HFF-Myc (cell line): ENCODE data around the gene BBOX1.

Experiments
- DNase-seq: peaks from one replicate; pipeline ENCODE4 v3.0.0-alpha.2; 2011; ENCODE audit warnings: low read depth; ENCODE audit errors: extremely low read depth
- H3K4me3 ChIP-seq: replicated peaks from 2 replicates; pipeline ENCODE4 v1.5.1; 2011; ENCODE audit warnings: low read depth, mild to moderate bottlenecking, control low read depth, low read length
- TF ChIP-seq, protein P1 (sequence below): IDR thresholded peaks from 2 replicates; pipeline ENCODE4 v1.5.1; 2012; ENCODE audit warnings: mild to moderate bottlenecking, low read depth, low read length, control low read depth; ENCODE audit errors: missing control alignments

The BBOX1 gene

DNA sequence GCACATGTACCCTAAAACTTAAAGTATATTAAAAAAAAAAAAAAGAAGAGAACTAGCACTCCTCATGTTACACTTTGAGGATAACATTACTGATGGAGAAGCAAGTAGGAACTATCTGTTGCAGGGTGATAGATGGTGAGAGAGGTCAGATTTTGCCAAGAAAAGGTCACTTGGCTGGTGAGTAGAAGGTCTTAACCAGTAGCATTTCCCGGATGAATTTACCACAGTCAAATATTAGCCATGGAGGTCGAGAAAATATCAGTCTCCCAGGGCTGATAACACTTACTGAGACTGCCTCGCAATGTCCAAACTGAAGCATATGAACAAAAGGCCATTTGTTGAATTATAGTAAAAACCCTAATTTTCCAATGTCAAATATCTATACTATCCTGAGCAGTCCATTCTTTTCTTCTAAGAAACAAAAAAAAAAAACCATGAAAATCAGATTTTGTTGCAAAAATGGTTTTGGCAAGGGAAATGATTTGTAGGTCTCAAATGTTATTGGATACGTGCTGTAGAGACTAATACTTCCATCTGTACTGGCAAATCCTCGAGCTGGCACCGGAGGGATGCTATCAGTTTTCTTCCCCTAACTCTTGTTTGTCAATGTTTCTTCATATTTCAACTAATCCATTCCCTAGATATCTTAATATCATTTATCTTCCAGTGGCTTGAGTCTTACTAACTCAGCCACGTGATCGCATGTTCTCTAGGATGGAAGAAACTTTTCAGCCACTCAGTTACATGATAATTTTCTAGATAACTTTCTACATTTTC lies 14.5 kb upstream of the BBOX1 start:
- TF ChIP-seq, protein P1, sequence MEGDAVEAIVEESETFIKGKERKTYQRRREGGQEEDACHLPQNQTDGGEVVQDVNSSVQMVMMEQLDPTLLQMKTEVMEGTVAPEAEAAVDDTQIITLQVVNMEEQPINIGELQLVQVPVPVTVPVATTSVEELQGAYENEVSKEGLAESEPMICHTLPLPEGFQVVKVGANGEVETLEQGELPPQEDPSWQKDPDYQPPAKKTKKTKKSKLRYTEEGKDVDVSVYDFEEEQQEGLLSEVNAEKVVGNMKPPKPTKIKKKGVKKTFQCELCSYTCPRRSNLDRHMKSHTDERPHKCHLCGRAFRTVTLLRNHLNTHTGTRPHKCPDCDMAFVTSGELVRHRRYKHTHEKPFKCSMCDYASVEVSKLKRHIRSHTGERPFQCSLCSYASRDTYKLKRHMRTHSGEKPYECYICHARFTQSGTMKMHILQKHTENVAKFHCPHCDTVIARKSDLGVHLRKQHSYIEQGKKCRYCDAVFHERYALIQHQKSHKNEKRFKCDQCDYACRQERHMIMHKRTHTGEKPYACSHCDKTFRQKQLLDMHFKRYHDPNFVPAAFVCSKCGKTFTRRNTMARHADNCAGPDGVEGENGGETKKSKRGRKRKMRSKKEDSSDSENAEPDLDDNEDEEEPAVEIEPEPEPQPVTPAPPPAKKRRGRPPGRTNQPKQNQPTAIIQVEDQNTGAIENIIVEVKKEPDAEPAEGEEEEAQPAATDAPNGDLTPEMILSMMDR = no peak
- no peak for DNase-seq
- no peak overlapping the region for H3K4me3 ChIP-seq

DNA sequence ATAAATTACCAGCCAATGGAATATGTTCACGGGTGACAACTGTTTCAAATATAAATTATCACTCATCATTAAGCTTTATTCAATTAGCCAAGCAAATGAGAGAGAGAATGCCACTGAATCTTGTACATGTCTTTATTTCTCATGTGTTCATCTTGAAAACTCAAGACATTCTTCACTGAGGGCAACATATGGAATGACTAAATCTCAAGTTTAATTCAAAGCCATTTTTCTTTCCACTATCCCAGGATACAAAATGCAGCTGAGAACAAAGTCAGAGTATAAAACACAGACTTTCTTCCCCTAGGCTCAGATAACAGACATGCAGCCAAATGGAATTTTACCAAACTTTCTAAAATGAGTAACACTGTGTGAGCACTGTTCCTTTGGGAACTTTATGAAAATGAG lies 12.1 kb upstream of the BBOX1 start:
- no peak for DNase-seq
- TF ChIP-seq, protein P1 = no peak
- H3K4me3 ChIP-seq = no peak overlapping the region

DNA sequence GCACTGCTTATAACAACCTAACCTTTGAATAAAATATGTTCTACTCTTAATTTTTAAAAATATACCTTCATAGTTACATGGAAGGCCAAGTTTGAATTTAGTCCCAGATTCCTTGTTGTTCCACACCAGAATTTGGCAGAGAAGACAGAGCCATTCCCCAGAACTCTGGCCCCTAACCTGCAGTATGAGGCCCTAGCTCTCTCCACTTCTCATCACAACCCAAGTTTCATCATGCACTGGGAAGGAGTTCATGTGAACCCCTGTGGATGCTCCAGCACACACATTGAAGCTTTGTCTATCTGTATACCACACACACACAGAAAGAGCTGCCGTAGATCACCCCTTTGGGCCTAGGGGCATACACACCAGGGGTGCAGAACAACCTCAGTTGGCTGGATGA lies 10.6 kb upstream of the BBOX1 start:
- no peak overlapping the region for H3K4me3 ChIP-seq
- TF ChIP-seq, protein P1 = no peak
- no peak for DNase-seq

DNA sequence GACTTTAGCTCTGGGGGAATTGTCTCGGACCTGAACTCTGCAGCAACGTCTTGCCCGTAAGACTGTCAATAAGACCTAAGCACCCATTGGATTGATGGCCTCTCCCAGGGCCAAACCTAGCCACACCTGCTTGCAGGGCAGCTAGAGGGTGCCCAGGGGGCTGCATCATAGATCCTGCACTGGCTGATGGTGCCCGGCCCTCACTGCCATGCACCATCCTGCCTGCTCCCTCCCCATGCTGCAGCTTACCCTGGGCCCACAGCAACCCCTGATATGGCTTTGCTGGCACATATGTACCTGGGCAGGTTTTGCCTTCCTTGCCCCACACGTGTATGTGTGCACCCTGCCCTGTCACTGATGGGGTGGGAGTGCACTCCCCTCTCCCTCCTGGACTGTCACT lies 8.9 kb upstream of the BBOX1 start:
- DNase-seq = no peak
- TF ChIP-seq, protein P1 = no peak
- no peak overlapping the region for H3K4me3 ChIP-seq

DNA sequence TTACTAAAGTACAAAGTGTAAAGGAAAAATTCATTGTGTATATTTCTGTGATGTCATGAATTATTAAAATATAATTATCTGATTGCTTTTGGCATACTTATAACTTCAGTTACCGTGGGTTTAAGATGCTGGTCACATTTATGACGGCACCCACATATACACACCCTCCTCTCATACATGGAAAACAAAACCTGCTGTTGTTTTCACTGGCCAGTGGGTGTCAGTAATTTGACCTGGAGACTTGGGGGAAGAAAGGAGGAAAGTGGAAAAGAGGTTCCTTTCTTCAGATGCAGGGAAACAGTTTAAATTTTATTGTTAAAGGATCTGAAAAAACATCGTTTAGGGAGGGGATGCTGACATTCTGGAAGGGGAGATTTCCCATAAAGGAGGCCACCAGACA lies 742 bp upstream of the BBOX1 start:
- no peak overlapping the region for H3K4me3 ChIP-seq
- TF ChIP-seq, protein P1 = no peak
- DNase-seq = no peak

DNA sequence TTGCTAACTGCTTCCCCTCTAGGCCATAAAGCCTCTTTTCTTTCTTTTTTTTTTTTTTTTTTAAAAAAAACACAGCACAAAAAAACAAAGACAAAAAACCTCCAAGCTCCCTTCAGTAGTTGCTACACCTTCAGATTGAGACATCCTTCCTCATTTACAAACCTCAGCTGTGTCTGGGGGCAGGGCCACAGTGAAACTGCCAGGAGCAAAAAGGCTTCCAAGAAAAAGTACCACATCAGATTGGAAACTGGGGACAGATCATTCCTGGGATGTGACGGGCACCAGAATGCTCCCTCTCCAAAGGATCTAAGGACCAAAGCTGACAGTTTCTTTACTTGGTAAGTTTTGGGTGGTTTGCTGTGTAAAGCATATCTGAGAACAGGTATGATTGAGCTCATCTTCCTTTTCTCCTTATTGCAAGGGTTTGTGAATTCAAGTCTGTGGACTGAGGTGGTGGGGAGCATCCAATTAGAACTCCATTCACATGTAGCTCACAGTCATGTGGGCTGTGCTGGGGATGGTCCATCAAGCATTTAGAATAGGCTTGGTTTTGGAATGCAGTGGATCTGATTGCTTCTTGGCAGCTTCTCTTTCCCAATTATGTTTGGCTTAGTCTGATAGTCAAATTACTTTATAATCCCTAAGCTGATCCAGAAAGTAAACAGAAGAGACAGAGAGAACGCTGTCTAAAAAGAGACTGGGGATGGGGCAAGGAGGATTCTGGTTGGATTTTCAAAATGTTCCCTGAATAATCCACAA lies 705 bp downstream of the BBOX1 start:
- TF ChIP-seq, protein P1 = no peak
- no peak overlapping the region for H3K4me3 ChIP-seq
- no peak for DNase-seq
